Measurements from ENCODE around the gene RNF151. TPM values are rescaled to one million over a fixed set of nuclear protein-coding genes. Genes with fewer than 3 reads are reported as not detected.
A peak's percentile ranks its signal among the peaks of the same experiment; 100 is the strongest.
"Not testable (repeated sequence)": the region's sequence is repeated elsewhere in the genome, so short reads cannot be mapped to it uniquely, and the experiment has no call there.

RNF151 gene
- total RNA-seq, 1 donor from 2014 or later = not detected

GRCh38 chr16:1950559-1950958 lies 16.1 kb upstream of the RNF151 start:
- no peaks in the 10 kb centered on the region for H3K36me3 Mint-ChIP-seq
- no peak overlapping the region for H3K27ac Mint-ChIP-seq
- no peaks in the 10 kb centered on the region for H3K4me1 Mint-ChIP-seq
- DNase-seq (ENCODE audit: low spot score in 2 of 2, unreplicated experiment in 2 of 2) = no peak
- no peak overlapping the region for H3K4me3 Mint-ChIP-seq
- no peaks in the 10 kb centered on the region for H3K27me3 Mint-ChIP-seq (ENCODE audit: low read depth)
- no peak for TF ChIP-seq CTCF (IDR thresholded peaks at IDR 0.05; ENCODE audit: unreplicated experiment)
- H3K9me3 Mint-ChIP-seq = no peaks in the 10 kb centered on the region

- Mint-ChIP-seq H3K9me3 (no peaks in the 10 kb centered on the region), H3K36me3 (no peaks in the 10 kb centered on the region), H3K4me1 (no peaks in the 10 kb centered on the region), H3K27ac (no peak overlapping the region), H3K4me3 (no peak overlapping the region), H3K27me3 (ENCODE audit: low read depth) (no peaks in the 10 kb centered on the region)
- DNase-seq (ENCODE audit: low spot score in 2 of 2, unreplicated experiment in 2 of 2) = no peak
- no peak for TF ChIP-seq CTCF (IDR thresholded peaks at IDR 0.05; ENCODE audit: unreplicated experiment)
These were observed 12.9 kb upstream of the RNF151 start for GRCh38 chr16:1953734-1954133.

GRCh38 chr16:1957434-1958142 lies 9.1 kb upstream of the RNF151 start:
- H3K27ac Mint-ChIP-seq; H3K27me3 Mint-ChIP-seq (ENCODE audit: low read depth); H3K9me3 Mint-ChIP-seq; H3K36me3 Mint-ChIP-seq; DNase-seq (ENCODE audit: low spot score in 2 of 2, unreplicated experiment in 2 of 2); H3K4me3 Mint-ChIP-seq: not testable (repeated sequence)
- H3K4me1 Mint-ChIP-seq = peaks cover 14% of the 10 kb centered on the region

GRCh38 chr16:1958143-1958491 lies 8.5 kb upstream of the RNF151 start:
- DNase-seq (ENCODE audit: low spot score in 2 of 2, unreplicated experiment in 2 of 2); H3K27me3 Mint-ChIP-seq (ENCODE audit: low read depth); H3K36me3 Mint-ChIP-seq; H3K4me3 Mint-ChIP-seq; H3K27ac Mint-ChIP-seq; H3K9me3 Mint-ChIP-seq: not testable (repeated sequence)
- H3K4me1 Mint-ChIP-seq = peaks cover 18% of the 10 kb centered on the region

GRCh38 chr16:1958715-1959268 lies 7.9 kb upstream of the RNF151 start:
- peak overlapping the region; percentile 61 for H3K4me3 Mint-ChIP-seq
- H3K27ac Mint-ChIP-seq = peak overlapping the region; percentile 56
- H3K36me3 Mint-ChIP-seq = peaks cover 5% of the 10 kb centered on the region
- TF ChIP-seq CTCF (IDR thresholded peaks at IDR 0.05; ENCODE audit: unreplicated experiment) = no peak
- no peaks in the 10 kb centered on the region for H3K9me3 Mint-ChIP-seq
- DNase-seq (ENCODE audit: low spot score in 2 of 2, unreplicated experiment in 2 of 2) = no peak
- H3K27me3 Mint-ChIP-seq (ENCODE audit: low read depth) = no peaks in the 10 kb centered on the region
- peaks cover 25% of the 10 kb centered on the region for H3K4me1 Mint-ChIP-seq

GRCh38 chr16:1959269-1960039 lies 7.2 kb upstream of the RNF151 start, which contains the start of gene NDUFB10:
Gene NDUFB10 (plus strand): TSS chr16:1959538. CDS start chr16:1959625, 87 bp downstream.
- H3K9me3 Mint-ChIP-seq = no peaks in the 10 kb centered on the region
- H3K4me3 Mint-ChIP-seq = peak within 1 kb of the TSS; percentile 94
- H3K36me3 Mint-ChIP-seq = peaks cover 6% of the 10 kb centered on the region
- H3K4me1 Mint-ChIP-seq = peaks cover 29% of the 10 kb centered on the region
- no peaks in the 10 kb centered on the region for H3K27me3 Mint-ChIP-seq (ENCODE audit: low read depth)
- peak; percentile 87 to 94 for DNase-seq (ENCODE audit: low spot score in 2 of 2, unreplicated experiment in 2 of 2)
- no peak for TF ChIP-seq CTCF (IDR thresholded peaks at IDR 0.05; ENCODE audit: unreplicated experiment)
- H3K27ac Mint-ChIP-seq = peak within 1 kb of the TSS; percentile 92
